ENCODE data around the gene ADAMTS17.

- TF ChIP-seq POLR2A (IDR thresholded peaks at IDR 0.05) (no peak), CTCF (IDR thresholded peaks at IDR 0.05 in 4 of 5, conservative IDR thresholded peaks at IDR 0.05 in 1 of 5) (no peak)
Measured at GRCh38 chr15:100166313-100166712, 175.5 kb downstream of the ADAMTS17 start.
